ENCODE data around the gene ADCY6. TPM values are rescaled to one million over a fixed set of nuclear protein-coding genes. Genes with fewer than 3 reads are reported as not detected.
"Not testable (repeated sequence)": the region's sequence is repeated elsewhere in the genome, so short reads cannot be mapped to it uniquely, and the experiment has no call there.

ADCY6 gene
- polyA plus RNA-seq, 3 donors: 77.3 to 101 (median 96.1) TPM

DNA sequence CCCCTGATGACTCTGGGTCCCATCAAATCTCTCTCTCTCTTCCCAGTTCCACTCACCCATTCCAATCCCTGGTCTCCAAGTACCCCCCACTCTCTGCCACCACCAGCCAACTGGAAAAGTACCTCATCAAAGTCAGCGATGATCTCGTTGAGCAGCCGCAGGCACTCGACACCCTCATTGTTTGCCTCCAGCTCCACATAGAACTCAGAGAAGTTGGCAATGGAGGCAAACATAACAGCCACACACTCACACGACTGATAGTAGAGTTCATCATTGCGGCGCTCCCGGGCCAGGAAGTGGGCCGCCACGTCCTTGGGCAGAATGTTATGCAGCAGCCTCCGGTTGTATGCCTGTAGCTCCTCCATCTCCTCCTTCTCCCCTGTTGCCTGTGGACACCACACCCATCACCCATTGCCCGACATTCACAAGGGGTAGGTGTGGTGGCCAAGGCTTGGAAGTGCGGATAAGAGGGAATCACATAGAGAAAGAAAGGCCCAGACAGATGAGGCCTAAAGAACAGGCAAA is 17.2 kb downstream of the ADCY6 start:
- no peak for DNase-seq (ENCODE audit: extremely low read depth in 1 of 11, low read depth in 9 of 11, low spot score in 4 of 11)

DNA sequence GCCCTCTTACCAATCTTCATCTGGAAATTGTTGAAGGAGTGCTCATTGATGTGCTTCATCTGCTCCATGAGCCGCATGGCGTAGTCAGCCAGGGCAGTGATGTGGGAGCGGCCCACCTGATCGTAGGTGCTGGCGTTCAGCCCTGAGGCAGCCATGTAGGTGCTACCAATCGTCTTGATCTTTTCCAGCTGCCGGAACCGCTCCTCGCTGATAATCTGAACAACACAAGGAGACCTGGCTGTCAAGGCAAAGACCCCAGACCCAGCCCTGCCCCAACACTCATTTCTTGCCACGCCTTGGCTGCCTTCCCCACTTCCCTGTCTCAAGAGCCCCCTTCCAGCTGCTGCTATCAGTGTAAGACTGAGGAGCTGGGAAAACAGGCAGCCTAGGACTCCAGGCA is 18.1 kb downstream of the ADCY6 start:
- no peak for DNase-seq (ENCODE audit: extremely low read depth in 1 of 11, low read depth in 9 of 11, low spot score in 4 of 11)

DNA sequence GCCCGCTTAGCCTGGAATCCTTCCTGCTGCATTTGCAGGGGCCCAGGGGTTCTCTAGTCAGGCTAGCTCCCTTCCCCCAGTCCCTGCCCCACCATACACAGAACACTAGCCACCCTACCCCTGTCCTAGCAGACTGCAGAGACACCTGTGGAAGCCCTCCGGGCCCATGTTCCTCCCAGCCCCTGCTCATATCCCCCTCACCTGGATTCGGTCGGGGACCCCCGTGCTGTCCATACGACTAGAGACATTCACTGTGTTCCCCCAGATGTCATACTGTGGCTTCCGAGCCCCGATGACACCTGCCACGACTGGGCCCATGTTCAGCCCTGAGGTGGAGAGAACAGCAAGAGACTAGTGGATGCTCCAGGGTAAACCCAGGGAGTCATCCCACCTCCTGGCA is 20.2 kb downstream of the ADCY6 start:
- no peak for DNase-seq (ENCODE audit: extremely low read depth in 1 of 11, low read depth in 9 of 11, low spot score in 4 of 11)

DNA sequence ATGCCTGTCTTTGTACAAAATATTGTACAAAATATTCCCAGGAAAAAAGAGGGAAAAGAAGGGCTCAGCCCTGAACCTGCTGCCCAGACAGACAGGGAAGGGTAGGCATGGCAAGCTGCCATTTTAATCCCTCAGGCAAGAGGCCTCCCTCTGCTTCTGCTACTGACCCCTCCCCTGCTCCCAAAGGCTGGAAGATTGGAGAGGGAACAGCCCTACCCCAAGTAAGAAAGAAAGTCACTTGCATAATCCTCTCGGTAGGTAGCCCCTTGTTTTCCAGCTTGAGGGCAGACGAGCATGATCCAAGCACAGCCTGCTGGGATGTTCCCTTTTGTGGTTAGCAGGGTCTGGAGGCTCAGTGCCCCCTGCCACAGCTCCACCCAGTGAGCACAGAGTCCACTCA is 20.7 kb downstream of the ADCY6 start:
- DNase-seq (ENCODE audit: extremely low read depth in 1 of 11, low read depth in 9 of 11, low spot score in 4 of 11): no peak

DNA sequence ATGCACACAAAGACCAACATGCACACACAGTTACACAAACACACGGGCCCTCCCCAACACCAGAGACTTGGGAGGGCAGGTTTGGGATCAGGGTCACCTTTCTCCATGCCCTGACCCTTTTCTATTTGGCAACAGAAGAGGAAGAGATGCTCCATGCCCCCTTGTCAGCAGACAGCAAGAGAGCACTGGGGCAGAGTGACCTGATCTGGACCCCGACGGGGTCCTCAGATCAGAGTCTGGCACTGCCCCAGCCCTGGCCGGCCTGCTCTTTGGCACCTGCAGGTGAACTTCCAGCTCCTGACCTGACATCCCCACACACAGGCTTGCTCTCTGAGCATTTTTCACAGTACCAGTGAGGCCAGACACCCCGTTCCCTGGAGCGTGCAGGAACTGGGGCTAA is 21.4 kb downstream of the ADCY6 start:
- no peak for DNase-seq (ENCODE audit: extremely low read depth in 1 of 11, low read depth in 9 of 11, low spot score in 4 of 11)

DNA sequence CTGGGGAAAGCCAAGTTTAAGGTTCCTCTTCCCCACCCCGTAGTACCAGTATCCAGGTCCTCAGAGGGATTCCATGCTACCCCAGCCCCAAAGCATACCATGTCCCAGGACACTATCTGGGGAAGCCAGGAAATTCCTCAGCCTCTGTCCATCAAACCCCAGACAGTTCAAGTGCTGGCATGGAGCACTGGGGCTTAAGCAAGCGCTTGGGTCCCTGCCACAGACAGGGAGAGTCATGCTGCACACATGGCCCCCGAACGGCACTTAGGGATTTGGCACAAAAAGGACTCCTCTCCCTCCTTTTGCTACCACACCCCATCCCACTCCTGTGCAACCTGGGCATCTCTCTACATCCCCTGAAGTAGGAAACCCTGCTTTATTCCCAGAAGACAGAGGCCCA is 21.8 kb downstream of the ADCY6 start:
- DNase-seq (ENCODE audit: extremely low read depth in 1 of 11, low read depth in 9 of 11, low spot score in 4 of 11): no peak

DNA sequence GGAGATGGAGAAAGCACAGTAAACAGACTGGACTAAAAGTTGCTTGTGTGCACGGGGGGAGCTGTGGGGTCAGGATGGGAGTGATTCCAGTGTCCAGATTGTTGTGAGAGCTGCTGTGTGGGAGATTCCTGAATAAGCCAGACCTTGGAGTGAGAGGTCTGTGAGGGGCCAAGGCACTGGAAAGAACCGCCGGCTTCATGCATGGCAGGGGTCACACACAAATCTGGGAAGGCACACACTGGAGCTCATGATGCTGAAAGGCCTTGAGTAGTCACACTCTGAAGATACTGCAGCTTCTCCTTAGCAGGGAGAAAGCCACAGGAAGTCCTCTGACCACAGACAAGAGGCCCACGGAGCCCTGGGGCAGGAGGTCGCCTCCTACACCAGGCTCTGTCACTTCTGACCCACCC is 23.1 kb downstream of the ADCY6 start:
- DNase-seq (ENCODE audit: extremely low read depth in 1 of 11, low read depth in 9 of 11, low spot score in 4 of 11): peak in 1 of 11 donors; percentile 13

DNA sequence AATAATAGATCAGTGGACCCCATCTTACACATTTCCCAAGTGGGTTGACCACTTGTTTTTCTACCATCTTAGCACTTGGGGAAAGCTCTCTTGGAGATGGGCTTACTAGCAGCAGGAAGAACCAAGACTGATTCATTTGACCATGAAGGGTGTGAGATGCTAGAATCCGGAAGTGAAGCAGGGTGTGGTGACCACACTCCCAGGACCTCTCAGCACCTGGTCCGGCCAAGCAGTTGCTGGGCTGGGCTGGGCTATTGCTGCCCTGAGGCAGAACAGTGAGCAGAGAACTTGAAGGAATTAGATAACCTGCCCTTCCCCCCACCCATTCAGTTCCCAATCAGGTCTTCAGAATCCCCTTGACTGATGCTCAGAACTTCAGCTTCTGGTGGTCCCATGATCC is 24.4 kb downstream of the ADCY6 start:
- no peak for DNase-seq (ENCODE audit: extremely low read depth in 1 of 11, low read depth in 9 of 11, low spot score in 4 of 11)

DNA sequence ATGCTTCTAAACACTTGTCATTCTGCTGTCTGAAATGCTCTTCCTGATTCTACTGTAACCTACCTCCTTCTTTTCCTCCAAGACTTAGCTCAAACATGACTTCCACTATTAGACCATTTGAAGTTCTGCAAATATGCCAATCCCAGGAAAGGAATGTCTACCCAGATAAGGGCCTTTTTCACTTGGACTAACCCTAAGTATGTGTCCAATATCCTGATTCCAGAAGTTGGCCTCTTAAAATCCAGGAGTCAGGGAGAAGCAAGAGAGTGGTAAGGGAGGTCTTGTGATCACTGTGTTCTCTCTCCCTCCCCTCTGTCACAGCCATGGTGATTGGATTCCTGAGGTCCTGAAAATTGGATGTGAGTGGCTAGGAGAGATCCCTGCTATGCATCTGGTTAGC is 30.2 kb downstream of the ADCY6 start:
- no peak for DNase-seq (ENCODE audit: extremely low read depth in 1 of 11, low read depth in 9 of 11, low spot score in 4 of 11)

DNA sequence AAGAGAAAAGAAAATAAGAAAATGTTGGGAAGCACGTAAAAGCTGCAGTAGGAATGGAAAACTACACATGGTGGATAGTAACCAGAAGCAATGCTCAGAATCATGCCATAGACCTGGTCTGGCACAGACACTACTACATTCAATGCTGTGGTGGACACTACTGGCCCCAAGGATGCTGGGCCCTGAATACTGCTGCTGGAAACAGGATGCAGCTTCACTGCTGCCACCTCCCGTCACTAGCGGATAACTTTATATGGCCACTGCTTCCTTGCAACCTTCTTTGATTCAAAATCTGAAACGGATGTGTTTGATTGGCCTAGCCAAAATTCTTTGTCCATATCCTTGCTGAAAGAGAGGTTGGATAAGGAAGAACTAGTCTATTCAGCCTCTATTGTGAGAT is 30.7 kb downstream of the ADCY6 start:
- DNase-seq (ENCODE audit: extremely low read depth in 1 of 11, low read depth in 9 of 11, low spot score in 4 of 11): no peak

DNA sequence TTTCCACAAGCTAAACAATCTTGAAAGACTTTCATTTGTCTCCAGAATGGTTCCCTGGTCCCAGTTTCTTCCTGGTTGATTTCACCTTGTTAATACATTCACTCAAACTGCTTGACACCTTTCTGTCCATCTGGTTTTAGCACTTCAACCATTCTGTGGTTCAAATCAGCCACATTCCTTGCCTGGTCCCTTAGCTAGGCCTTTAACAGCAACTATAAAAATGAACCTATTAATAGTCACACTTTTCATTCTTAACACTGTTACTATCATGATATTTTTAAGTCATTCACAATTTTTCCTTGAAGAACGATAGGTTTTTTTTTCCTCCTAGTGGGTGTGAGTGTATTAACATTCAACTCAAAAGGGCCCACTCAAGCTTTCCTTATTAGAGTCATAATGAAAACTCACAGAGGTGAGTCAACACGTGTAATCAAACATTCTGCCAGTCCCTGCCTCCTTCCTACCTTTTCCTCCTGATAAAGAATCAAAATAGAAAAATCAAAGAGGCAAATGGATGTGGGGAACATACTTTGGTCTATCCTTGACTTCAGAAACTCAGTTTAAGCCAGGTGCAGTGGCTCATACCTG is 38.0 kb downstream of the ADCY6 start:
- no peak for DNase-seq (ENCODE audit: extremely low read depth in 1 of 11, low read depth in 9 of 11, low spot score in 4 of 11)

DNA sequence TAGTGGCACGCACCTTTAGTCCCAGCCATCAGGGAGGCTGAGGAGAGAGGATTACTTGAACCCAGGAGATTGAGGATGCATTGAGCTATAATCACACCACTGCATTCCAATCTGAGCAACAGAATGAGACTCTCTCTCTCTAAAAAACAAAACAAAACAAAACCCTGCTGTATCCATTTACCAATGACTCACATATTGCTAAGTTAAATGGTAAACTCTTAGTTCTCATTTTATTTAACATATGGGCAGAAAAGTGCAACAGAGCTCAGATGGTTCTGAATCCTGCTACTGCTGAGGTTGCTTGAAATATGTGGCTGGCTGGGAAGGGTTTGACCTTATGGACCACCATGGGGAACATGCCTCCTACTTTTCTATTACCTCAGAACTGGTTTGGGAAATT is 38.7 kb downstream of the ADCY6 start:
- no peak for DNase-seq (ENCODE audit: extremely low read depth in 1 of 11, low read depth in 9 of 11, low spot score in 4 of 11)

DNA sequence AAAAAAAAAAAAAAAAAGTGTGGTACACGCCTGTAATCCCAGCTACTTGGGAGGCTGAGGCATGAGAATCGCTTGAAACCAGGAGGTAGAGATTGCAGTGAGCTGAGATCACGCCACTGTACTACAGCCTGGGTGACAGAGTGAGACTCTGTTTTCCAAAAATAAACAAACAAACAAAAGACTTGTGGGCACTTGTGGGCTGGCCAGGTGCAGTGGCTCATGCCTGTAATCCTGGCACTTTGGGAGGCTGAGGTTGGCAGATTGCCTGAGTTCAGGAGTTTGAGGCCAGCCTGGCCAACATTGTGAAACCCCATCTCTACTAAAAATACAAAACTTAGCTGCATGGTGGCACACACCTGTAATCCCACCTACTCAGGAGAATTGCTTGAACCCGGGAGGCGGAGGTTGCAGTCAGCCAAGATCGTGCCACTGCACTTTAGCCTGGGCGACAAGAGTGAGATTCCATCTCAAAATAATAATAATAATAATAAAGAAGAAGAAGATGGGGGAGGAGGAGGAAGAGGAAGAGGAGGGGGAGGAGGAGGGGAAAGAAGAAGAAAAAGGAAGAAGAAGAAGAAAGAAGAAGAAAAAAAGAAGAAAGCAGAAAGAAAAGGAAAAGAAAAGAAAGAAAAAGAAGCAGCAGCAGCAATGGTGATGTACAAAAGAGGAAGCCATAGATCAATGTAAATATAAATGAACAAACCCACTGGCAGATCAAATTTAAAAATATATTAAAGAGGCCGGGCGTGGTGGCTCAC is 44.5 kb downstream of the ADCY6 start:
- no peak for DNase-seq (ENCODE audit: extremely low read depth in 1 of 11, low read depth in 9 of 11, low spot score in 4 of 11)

DNA sequence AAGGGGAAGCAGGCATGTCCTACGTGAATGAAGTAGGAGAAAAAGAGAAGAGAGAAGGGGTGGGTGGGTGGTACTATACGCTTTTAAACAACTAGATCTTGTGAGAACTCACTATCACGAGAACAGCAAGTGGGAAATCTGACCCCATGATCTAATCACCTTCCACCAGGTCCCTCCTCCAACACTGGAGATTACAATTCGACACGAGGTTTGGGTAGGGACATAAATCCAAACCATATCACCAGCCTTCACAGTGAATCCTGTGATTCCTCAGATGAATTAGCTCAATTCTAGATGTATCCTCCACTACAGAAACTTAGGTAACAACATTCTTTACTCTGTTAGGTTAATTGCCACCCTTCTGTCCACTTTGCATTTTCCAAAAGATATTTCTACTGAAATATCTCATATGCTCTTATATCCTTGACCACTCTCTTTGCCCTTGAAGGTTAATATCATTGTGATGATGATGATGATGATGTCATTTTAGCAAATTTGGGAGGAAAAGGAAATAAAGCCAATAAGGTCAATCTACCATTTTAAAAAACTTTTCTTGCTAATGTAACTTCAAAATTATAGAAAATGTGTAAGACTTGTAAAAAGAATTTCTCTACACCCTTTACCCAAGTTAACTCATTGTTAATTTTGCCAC is 49.1 kb downstream of the ADCY6 start:
- DNase-seq (ENCODE audit: extremely low read depth in 1 of 11, low read depth in 9 of 11, low spot score in 4 of 11): no peak

DNA sequence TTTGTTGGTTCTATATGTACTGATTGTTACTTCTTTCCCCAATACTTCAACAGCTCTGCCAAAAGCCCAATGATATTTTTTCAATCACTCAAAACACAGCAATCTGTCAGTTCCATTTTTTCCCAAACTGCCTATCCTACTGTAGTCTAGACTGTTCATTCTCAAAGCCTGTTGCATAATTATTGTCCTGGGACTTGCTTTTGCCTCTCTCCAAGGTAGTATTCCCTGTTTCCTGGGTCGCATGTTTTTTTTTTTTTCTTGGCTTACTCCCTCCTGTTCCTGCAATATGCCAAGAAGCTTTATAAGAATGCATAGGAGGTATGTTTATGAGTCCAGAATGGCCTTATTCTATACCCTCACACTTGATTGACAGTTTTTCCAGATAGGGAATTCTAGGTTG is 52.4 kb downstream of the ADCY6 start:
- DNase-seq (ENCODE audit: extremely low read depth in 1 of 11, low read depth in 9 of 11, low spot score in 4 of 11): no peak

DNA sequence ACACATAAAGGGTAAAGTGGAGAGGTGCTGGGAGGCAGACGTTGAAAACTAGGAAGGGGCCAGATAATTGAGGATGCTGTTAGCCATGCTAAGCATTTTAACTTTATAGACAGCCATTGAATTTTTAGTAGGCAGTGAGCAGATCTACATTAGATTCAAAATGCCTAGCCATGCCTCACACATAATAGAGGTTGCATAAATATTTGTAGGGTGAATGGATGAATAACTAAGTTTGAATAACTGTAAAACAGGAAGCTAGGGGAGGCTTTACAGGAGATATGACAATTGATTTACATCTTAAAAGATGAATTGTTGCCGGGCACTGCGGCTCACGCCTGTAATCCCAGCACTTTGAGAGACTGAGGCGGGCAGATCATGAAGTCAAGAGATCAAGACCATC is 60.1 kb downstream of the ADCY6 start:
- no peak for DNase-seq (ENCODE audit: extremely low read depth in 1 of 11, low read depth in 9 of 11, low spot score in 4 of 11)

DNA sequence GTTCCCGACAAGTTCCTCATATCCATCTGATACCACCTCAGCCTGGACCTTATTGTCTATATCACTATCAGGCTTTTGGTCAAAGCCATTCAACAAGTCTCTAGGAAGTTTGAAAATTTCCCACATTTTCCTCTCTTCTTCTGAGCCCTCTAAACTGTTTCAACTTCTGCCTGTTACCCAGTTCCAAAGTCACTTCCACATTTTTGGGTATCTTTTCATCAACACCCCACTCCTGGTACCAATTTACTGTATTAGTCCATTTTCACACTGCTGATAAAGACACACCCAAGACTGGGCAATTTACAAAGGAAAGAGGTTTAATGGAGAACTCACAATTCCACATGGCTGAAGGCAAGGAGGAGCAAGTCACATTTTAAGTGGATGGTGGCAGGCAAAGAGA is 68.2 kb downstream of the ADCY6 start:
- DNase-seq (ENCODE audit: extremely low read depth in 1 of 11, low read depth in 9 of 11, low spot score in 4 of 11): not testable (repeated sequence)

DNA sequence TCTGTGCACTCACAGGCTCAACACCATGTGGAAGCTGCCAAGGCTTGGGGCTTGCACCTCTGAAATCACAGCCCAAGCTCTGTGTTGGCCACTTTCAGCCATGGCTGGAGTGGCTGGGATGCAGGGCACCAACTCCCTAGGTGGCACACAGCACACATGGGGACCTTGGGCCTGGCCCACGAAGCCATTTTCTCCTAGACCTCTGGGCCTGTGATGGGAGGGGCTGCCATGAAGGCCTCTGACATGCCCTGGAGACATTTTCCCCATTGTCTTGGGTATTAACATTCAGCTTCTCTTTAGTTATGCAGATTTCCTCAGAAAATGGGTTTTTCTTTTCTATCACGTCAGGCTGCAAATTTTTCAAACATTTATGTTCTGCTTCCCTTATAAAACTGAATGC is 68.7 kb downstream of the ADCY6 start:
- DNase-seq (ENCODE audit: extremely low read depth in 1 of 11, low read depth in 9 of 11, low spot score in 4 of 11): not testable (repeated sequence)

DNA sequence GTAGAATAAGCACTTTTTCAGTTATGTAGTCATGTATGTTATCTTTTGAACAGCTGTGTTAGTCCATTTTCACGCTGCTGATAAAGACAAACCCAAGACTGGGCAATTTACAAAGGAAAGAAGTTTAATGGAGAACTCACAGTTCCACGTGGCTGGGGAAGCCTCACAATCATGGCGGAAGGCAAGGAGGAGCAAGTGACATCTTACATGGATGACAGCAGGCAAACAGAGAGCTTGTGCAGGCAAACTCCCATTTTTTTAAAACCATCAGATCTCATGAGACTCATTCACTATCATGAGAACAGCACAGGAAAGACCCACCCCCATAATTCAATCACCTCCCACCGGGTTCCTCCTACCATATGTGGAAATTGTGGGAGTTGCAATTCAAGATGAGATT is 69.9 kb downstream of the ADCY6 start:
- DNase-seq (ENCODE audit: extremely low read depth in 1 of 11, low read depth in 9 of 11, low spot score in 4 of 11): not testable (repeated sequence)

DNA sequence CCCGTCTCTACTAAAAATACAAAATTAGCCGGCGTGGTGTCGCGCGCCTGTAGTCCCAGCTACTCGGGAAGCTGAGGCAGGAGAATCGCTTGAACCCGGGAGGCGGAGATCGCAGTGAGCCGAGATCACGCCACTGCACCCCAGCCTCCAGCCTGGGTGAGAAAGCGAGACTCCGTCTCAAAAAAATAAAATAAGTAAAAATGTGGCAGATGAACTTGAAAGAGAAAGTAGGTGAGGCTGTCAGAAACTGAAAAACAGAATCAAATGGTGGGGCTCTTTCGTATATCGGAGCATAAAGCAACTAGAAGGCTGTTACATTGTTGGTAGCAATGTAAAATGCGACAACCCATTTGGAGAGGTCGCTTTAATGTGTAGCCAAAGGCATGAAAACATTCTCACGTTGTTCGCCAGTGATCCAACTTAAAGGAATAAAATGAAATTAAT is 71.6 kb downstream of the ADCY6 start:
- DNase-seq (ENCODE audit: extremely low read depth in 1 of 11, low read depth in 9 of 11, low spot score in 4 of 11): peak in 4 of 11 donors; percentile 3 to 21 (median 8)
